ENCODE results near the gene MMD.

GRCh38 chr17:55418369-55419268 lies 3.0 kb downstream of the MMD start:
- TF ChIP-seq GATA2 (IDR thresholded peaks at IDR 0.05; ENCODE audit: low read depth, low read length) (no peak), GATA3 (IDR thresholded peaks at IDR 0.05; ENCODE audit: low read depth, low read length) (no peak)
